RCC 7860 (cell line): ENCODE measurements around the gene ARHGAP9.

Experiments
- DNase-seq: peaks from one replicate; pipeline ENCODE4 v3.0.0-alpha.2; 2015; ENCODE audit warnings: low spot score
- FAIRE-seq: peaks from 2 replicates; lab custom pipeline; 2012; peaks lifted over from hg19 to GRCh38; lab: Jason Lieb, UNC

The ARHGAP9 gene

DNA sequence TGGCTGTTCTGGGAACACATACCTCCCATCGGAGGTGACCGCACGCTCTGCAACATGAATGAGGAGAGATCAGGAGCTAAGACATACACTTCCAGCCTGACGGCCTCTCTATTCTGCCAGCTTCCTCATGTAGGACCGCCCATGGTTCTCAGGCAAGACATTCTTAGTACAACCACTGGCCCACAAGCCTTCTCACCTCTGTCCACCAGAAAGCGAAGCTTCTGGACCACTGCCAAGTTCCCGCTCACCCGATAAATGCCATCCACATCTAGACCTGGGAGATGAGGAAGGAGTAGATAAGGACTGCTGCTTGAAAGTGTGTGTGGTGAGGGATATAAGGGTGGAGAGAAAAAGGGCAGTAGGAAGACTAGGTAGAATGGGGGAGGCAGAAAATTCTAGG lies 5.2 kb downstream of the ARHGAP9 start:
- no peak for FAIRE-seq
- DNase-seq = no peak

DNA sequence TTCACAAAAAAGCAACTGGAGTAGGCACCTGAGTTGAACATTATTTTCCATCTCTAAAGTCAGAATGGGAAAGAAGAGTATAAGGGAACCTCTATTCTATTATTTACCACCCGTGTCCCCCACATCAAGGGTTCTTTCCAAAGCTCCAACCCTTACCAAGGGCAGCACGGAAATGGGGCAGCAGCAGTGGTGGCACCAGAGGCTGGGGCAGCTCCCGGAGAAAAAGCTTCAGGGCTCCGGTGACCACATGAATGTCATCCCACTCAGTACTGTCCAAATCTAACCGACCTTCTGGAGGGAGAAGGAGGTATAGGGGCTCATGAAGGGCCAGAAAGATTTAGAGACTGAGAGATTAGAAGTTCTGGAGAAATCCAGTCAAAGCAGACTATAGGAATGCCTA lies 5.8 kb downstream of the ARHGAP9 start:
- no peak for DNase-seq
- no peak for FAIRE-seq

DNA sequence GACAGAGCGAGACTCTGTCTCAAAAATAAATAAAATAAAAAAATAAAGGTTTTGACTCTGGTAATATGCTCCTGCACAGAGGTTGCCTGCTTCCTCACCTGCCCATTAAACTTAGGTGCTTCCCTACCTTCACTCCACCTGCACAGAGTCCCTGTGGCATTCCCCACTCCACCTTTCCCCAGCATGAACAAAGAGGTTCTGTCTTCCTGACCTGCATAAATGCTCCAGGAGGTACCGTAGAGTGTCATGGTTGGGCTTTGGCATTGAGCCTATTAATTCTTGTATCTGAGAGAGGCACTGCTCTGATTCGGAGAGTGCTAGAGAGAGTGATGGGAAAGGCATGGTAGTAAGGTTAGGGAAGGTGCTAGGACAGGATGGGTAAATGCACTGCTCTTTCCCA lies 6.3 kb downstream of the ARHGAP9 start:
- no peak for DNase-seq
- FAIRE-seq = no peak

DNA sequence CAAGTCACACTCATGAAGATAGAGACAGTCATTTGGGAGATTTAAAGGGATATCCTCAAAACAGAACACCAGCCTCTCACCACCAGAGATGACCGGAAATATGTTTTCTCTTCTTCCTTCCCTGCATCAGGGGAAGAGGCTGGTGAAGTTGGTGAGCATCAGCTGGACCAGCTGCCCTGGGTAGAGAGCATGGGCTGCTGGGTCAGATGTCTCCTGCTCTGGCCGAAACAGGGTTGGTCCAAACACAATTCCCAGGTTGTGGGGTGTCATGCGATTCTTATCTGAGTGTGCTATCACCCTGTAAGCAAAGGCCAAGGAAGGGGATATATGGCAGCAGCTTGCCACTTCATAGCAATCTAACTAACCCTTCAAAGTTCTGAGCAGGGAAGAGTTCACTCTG lies 7.3 kb downstream of the ARHGAP9 start:
- no peak for DNase-seq
- no peak for FAIRE-seq

DNA sequence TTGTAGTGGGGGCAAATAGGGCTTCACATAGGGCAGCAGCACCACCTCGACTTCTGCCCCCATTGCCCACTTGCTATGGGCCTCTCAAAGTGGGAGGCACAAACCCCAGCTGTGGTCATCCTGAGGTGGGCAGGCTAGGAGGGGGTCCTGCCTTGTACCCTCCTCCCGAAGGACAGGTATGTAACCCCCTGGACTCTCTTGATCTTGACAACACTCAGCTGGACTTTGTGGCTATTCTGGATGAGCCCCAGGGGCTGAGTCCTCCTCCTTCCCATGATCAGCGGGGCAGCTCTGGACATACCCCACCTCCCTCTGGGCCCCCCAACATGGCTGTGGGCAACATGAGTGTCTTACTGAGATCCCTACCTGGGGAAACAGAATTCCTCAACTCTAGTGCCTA lies 8.0 kb downstream of the ARHGAP9 start:
- no peak for FAIRE-seq
- no peak for DNase-seq

DNA sequence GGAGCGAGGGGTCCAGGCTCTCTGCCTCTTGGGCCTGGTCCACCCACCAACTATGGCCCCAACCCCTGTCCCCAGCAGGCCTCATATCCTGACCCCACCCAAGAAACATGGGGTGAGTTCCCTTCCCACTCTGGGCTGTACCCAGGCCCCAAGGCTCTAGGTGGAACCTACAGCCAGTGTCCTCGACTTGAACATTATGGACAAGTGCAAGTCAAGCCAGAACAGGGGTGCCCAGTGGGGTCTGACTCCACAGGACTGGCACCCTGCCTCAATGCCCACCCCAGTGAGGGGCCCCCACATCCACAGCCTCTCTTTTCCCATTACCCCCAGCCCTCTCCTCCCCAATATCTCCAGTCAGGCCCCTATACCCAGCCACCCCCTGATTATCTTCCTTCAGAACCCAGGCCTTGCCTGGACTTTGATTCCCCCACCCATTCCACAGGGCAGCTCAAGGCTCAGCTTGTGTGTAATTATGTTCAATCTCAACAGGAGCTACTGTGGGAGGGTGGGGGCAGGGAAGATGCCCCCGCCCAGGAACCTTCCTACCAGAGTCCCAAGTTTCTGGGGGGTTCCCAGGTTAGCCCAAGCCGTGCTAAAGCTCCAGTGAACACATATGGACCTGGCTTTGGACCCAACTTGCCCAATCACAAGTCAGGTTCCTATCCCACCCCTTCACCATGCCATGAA lies 8.6 kb downstream of the ARHGAP9 start:
- DNase-seq = no peak
- no peak for FAIRE-seq

DNA sequence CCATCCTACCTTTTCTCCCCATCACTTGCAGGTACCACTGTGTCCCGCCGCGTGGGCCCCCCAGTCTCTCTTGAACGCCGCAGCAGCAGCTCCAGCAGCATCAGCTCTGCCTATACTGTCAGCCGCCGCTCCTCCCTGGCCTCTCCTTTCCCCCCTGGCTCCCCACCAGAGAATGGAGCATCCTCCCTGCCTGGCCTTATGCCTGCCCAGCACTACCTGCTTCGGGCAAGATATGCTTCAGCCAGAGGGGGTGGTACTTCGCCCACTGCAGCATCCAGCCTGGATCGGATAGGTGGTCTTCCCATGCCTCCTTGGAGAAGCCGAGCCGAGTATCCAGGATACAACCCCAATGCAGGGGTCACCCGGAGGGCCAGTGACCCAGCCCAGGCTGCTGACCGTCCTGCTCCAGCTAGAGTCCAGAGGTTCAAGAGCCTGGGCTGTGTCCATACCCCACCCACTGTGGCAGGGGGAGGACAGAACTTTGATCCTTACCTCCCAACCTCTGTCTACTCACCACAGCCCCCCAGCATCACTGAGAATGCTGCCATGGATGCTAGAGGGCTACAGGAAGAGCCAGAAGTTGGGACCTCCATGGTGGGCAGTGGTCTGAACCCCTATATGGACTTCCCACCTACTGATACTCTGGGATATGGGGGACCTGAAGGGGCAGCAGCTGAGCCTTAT lies 9.2 kb downstream of the ARHGAP9 start:
- no peak for DNase-seq
- FAIRE-seq = no peak

DNA sequence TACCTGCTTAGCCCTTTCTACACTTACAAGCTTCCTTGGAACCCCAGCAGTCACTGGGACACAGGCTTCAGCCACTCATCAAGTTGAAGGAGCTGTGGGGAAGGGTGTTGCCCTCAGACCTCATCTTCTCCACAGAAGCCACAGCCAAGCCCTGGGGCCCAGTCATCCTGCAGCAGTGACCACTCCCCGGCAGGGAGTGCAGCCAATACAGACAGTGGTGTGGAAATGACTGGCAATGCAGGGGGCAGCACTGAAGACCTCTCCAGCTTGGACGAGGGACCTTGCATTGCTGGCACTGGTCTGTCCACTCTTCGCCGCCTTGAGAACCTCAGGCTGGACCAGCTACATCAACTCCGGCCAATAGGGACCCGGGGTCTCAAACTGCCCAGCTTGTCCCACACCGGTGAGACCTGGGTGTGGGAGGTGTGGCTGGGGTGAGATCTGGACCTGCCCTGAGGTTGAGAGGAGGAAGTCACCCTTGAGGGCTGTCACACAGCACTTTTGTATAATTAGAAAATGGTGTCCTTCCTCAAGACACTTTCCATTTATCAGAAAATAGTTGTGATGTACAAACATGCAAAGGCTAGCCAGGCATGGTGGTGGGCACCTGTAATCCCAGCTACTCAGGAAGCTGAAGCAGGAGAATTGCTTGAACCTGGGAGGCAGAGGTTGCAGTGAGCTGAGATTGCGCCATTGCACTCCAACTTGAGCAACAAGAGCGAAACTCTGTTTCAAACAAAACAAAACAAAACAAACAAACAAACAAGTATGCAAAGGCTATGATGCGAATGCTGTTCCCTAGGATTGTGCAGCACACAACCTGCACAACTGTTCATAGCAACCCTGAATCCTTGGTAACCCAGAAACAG lies 10.1 kb downstream of the ARHGAP9 start:
- FAIRE-seq (no peak), DNase-seq (no peak)

DNA sequence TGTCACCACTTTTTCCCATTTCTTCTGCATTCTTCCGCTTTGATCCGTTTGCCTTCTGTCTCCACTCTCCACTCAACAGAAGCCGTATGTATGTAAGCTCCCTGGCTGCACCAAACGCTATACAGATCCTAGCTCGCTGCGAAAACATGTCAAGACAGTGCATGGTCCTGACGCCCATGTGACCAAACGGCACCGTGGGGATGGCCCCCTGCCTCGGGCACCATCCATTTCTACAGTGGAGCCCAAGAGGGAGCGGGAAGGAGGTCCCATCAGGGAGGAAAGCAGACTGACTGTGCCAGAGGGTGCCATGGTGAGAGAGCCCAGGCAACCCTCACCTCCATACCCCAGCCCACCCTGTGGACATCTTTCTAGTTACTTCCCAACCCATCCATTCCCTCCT lies 11.8 kb downstream of the ARHGAP9 start:
- FAIRE-seq = no peak
- no peak for DNase-seq

DNA sequence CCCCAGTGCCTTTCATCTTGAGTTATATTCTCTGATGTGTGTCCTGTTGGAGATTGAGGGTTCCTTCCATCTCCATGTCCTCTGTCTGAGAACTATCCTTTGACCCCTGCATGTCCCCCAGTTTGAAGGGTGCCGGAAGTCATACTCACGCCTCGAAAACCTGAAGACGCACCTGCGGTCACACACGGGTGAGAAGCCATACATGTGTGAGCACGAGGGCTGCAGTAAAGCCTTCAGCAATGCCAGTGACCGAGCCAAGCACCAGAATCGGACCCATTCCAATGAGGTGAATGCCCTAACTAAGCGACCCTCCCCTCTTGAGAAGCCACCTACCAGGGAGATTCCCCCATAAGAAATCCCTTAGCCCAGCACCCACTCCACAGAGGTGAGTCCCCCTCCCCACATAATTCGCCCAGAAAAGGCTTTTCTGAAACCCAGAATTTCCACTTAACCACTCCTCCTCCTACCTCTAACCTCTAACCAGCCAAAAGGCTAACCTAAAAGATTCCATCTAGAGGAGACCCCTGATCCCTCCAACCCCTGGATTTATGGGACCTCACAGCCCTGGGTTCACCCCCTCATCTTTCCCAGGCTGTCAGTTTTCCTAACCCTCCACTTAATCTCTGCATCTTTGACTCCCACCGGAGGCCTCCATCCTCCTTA lies 12.3 kb downstream of the ARHGAP9 start:
- DNase-seq (no peak), FAIRE-seq (no peak)

DNA sequence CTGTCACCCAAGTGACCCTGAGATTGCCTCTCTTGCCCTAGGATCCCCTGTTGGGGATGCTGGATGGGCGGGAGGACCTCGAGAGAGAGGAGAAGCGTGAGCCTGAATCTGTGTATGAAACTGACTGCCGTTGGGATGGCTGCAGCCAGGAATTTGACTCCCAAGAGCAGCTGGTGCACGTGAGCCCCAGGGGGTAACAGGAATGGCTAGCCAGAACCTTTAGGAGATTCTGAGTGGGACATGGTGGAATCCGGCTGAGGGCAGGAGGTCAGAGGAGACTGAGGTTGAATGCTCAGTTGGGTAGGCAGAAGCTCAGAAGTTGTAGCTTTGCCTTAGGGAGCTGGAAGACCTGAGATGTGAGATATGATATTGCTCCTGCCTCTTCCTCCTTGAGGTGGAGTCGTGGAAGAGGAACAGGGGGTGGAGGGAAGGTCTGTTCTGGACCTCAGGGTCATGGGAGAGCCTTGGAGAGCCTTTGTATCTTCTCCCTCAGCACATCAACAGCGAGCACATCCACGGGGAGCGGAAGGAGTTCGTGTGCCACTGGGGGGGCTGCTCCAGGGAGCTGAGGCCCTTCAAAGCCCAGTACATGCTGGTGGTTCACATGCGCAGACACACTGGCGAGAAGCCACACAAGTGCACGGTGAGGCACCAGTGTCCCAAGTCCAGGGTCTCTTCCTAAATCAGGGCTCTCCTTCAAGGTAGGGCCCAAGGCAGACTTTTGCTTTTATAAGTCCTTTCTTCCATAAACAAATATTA lies 13.7 kb downstream of the ARHGAP9 start:
- FAIRE-seq (no peak), DNase-seq (no peak)

DNA sequence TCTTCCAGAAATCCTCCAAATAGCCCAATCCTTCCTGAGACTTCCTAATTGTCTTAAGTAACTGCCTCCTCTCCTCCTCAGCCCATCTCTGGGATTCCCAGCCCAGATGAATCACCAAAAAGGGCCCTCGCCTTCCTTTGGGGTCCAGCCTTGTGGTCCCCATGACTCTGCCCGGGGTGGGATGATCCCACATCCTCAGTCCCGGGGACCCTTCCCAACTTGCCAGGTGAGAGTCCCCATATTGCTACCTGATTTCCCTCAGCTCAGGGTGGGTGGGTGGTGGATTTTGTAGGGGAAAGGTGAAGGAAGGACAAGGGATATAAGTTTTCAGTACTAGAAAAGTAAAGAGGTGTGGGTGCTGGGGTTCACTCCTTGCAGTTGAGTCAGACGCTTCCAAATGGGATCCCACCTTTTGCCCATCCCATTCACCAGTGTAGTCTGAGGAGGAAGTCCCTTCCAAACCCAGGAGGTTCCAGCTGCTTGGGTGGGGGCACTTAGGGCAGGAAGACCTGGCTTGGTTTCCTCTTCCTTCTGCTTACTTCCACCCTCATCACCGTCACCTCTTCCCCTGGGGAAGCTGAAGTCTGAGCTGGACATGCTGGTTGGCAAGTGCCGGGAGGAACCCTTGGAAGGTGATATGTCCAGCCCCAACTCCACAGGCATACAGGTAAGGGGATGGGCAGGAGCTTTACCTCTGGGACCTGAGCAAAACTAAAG lies 14.5 kb downstream of the ARHGAP9 start:
- no peak for FAIRE-seq
- no peak for DNase-seq

DNA sequence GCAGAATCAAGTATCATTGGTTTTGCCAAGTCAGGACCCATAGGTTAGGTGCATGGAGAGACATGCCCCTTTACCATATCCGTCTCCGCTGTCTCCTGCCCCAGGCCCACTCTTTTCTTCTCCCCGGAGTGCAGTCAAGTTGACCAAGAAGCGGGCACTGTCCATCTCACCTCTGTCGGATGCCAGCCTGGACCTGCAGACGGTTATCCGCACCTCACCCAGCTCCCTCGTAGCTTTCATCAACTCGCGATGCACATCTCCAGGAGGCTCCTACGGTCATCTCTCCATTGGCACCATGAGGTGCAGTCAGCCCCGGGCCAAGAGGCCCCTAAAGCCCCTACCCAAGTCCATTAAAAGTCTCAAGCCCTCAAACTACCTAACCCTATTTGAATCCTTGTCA lies 15.1 kb downstream of the ARHGAP9 start:
- DNase-seq = no peak
- no peak for FAIRE-seq

DNA sequence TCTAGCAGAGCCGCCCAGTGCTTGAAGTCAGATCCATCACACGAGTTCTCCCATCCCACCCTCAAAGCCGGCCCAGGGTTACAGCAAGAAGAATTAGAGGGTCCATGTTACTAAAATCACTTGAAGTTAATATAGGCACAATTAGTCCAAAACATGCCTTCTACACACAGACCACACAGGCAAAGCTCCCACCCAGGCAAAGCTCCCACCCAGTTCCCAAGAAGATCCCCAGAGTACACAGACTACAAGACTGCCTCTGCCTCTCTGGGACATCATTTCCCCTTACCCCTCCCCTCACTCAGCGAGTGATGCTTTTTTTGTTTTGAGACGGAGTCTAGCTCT lies 16.8 kb downstream of the ARHGAP9 start:
- DNase-seq (no peak), FAIRE-seq (no peak)

DNA sequence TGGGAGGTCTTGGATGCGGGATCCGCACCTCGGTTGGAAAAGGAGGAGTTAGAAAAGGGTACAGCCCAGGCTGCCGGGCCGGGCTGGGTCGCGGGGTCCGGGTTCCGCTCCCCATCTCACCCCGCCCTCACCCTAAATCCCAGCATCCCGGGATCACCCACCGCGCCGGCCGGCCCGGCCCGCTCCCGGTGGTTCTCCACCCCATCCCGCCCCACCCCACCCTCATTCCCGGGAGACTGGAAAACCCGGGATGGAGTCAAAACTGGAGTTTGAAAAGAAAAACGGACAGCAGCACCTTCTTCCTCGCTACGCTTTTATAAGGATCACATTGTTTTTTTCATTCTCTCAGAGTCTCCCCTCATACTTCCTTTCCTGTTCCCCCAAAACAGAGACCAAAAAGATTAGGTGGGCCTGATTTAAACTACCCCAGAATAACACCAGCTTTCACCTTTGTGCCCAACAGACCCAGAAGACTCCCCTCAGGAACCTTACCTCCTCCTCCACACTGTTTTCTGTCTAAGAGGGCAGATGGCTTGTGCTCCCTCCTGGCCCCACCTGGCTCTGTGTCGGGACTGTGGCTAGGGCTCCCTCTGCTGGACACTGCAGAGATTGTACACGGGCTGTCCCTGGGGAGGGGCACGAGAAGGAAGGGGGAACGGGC lies 17.3 kb downstream of the ARHGAP9 start:
- no peak for FAIRE-seq

DNA sequence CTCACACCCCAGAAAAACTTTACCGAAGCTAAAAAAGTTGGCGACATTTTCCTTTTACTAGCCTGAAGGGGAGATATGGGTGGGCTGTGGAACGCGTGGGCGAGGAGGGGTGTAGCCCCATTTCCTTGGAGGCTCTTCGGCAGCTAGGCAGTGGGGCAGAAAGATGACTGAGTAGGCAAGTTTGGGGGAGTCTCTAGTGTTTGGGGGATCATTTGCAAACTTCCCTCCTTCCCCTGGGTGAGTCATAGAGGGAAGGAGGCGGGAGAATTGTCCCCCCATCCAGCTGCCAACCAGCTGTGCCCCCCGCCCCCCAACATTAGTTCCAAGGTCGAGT lies 17.8 kb downstream of the ARHGAP9 start:
- FAIRE-seq = no peak
- DNase-seq = no peak

More for the DNA sequence above, 17.3 kb downstream of the ARHGAP9 start:
- DNase-seq = peak; percentile 79

DNA sequence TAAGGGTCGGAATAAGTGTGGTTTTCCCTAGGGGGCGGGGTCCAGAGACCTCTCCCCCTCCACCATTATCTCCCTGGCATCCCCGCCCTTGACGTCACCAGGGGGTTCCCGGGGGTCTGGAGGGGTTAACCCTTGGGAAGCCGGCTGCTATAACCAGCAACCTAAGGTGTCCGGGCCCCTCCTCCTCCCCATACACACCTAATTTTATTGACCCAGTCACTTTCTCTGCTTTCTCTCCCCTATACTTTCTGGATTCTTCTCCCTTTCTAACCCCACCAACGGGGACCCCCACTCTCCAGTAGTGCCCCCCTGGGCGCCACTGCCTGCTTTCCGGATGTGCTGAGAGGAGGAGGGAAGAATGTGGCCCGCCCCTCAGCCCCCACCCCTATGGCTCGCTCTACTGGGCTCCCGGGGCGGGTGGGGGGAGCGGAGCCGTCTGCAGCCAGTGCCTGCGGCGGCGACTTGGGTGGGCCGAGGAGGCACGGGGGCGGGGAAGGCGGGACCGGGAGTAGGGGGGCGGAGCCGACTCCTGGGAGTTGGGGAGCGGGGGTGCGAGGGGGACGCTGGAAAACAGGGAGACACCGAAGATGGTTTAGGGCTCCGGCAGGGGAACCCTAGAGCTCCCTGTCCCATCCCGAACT lies 18.3 kb downstream of the ARHGAP9 start:
- no peak for FAIRE-seq
- no peak for DNase-seq

DNA sequence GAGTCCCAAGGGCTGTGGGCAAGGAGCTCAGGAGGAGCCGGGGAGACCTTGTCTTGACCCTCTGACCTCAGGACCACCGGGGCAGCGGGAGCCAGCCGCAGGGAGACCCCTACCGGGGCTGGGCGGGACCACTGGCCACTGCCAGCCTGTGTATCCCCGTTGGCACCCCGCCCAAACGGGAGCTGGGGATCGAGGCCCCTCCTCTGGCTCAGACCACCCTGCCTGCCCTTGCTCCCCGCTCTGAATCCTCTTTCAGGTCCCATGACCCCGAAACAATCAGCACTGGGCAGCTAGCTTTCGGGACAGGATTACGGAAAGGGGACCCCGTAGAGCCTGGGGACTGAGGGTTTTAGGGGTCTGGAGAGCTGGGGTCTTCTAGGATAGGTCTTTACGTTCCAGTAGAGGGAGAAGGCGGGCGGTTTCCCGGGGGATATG lies 18.8 kb downstream of the ARHGAP9 start:
- no peak for FAIRE-seq

DNA sequence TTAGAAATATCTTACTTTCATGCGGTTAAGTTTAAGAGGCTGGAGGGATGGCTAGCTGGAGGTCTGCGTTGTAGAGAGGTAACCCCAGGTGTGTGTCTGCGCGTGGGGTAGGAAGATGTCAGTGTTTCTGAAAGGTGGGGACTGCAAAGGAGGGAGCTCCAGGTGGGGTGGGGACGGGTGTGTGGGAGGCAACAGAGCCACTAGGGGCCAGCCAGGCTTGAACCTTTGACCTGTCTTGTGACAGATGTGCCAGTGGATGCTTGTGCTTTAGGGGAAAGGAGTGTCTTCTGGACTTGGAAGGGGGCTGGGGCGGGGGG lies 19.2 kb downstream of the ARHGAP9 start:
- DNase-seq (no peak), FAIRE-seq (no peak)

More for the DNA sequence above, 18.8 kb downstream of the ARHGAP9 start:
- no peak for DNase-seq
